Measurements from ENCODE around the gene IRGC. TPM values are rescaled to one million over a fixed set of nuclear protein-coding genes. Genes with fewer than 3 reads are reported as not detected.

The IRGC gene
- total RNA-seq, 2 experiments from 2014 or later = not detected

DNA sequence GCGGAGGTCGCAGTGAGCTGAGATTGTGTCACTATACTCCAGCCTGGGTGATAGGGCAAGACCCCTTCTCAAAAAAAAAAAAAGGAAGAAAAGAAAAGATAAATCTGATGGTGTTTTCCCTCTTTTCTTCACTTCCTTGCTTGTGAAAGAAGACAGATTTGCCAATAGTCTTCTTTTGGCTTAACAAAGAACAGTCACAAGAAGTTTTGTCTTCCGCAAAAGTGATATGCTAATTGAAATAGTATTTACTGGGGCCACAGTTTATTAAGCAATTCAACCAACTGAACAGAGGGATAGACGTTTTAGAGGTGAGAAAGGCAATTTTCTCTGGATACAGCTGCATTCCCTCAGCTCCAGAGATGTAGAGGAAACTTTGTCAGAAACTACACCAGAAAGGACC is 23.0 kb upstream of the IRGC start:
- Histone ChIP-seq H3K27me3 (ENCODE audit: control insufficient read depth in 1 of 2, insufficient read depth in 2 of 2, low read length in 2 of 2) (no peaks in the 10 kb centered on the region), H3K4me1 (ENCODE audit: insufficient read depth, low read length) (no peaks in the 10 kb centered on the region), H3K4me3 (ENCODE audit: low read length) (no peak overlapping the region), H3K27ac (ENCODE audit: low read depth in 1 of 2, low read length in 2 of 2) (no peak overlapping the region), H3K36me3 (ENCODE audit: insufficient read depth, low read length) (no peaks in the 10 kb centered on the region), H3K9me3 (ENCODE audit: control insufficient read depth in 1 of 2, insufficient read depth in 1 of 2, low read length in 2 of 2) (peaks cover 11 to 18% of the 10 kb centered on the region in 2 experiments)
- CTCF ChIA-PET = no interaction called here
- TF ChIP-seq CTCF (IDR thresholded peaks at IDR 0.05) = no peak
- Mint-ChIP-seq H3K36me3 (ENCODE audit: low read depth) (no peaks in the 10 kb centered on the region), H3K27ac (no peak overlapping the region), H3K9me3 (peaks cover 6% of the 10 kb centered on the region), H3K4me3 (no peak overlapping the region), H3K4me1 (ENCODE audit: low read depth) (no peaks in the 10 kb centered on the region), H3K27me3 (peaks cover 22% of the 10 kb centered on the region)
- intact Hi-C loops (cut with DNase I, micrococcal nuclease) = no loop called here
- DNase-seq (peak in 1 of 14 experiments; percentile 40), ATAC-seq (ENCODE audit: poor library complexity) (no peak)
- POLR2A ChIA-PET = no interaction called here

DNA sequence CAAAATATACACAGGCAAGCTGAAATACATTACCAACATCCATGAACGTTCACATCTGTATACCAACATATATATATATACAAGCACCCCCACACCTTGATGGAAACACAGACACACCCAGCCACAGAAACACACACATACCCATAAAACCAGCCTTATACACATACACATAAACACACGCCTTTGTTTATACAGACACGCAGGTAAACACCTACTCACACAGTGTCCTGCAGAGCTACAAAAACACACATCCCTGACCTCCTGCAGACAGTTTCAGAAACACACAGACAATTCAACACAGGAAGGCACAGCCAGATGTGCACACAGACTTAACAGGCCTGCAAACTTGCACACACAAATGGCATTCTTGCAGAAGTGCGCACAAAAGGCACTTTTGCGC is 21.3 kb upstream of the IRGC start:
- peaks cover 8% of the 10 kb centered on the region for H3K4me1 ChIP-seq (ENCODE audit: insufficient read depth, low read length)
- no peak for ATAC-seq (ENCODE audit: poor library complexity)

DNA sequence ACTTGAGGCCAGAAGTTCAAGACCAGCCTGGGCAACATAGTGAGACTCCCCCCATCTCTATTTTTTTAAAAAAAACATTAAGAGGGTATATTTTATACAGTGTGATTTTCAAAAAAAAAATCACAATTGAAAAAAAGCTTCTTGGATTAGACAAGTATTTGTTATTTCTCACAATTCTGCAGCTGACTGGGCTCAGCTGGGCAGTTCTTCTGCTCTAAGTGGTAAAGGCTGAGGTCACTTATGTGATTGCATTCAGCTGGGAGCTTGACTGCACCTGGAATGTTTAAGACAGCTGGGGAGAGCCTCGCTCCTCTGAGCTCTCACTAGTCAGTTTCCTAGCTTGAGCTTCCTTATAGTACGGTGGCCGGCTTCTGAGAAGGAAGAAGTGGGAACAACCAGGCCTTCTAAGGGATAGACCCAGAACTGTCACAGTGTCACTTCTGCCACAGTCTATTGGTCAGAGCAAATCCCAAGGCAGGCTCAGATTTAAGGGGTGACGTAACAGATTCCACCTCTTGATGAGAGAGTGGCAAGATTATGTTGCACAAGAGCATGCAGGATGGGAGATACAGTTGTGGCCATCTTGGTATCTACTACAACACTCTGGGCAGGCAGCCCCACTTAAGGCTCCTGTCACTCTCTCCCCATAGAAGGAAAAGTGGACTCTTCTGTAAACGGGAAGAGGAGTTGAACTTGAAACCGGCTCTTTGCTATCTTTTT is 19.7 kb upstream of the IRGC start:
- ChIA-PET POLR2A (no interaction called here), CTCF (no interaction called here)
- DNase-seq (no peak), ATAC-seq (ENCODE audit: poor library complexity) (no peak)
- no peak overlapping the region for H3K27ac Mint-ChIP-seq
- no peak overlapping the region for H3K27ac ChIP-seq (ENCODE audit: low read depth in 1 of 2, low read length in 2 of 2)
- peaks cover 31% of the 10 kb centered on the region for H3K27me3 Mint-ChIP-seq
- H3K4me3 Mint-ChIP-seq = no peak overlapping the region
- no peaks in the 10 kb centered on the region for H3K36me3 ChIP-seq (ENCODE audit: insufficient read depth, low read length)
- H3K9me3 ChIP-seq (ENCODE audit: control insufficient read depth in 1 of 2, insufficient read depth in 1 of 2, low read length in 2 of 2) = peaks cover 5 to 13% of the 10 kb centered on the region in 2 experiments
- H3K9me3 Mint-ChIP-seq = peaks cover 6% of the 10 kb centered on the region
- TF ChIP-seq CTCF (IDR thresholded peaks at IDR 0.05) = no peak
- peaks cover 23% of the 10 kb centered on the region for H3K4me1 ChIP-seq (ENCODE audit: insufficient read depth, low read length)
- intact Hi-C loops (cut with DNase I, micrococcal nuclease) = no loop called here
- H3K4me1 Mint-ChIP-seq (ENCODE audit: low read depth) = peaks cover 14% of the 10 kb centered on the region
- H3K27me3 ChIP-seq (ENCODE audit: control insufficient read depth in 1 of 2, insufficient read depth in 2 of 2, low read length in 2 of 2) = no peaks in the 10 kb centered on the region
- no peaks in the 10 kb centered on the region for H3K36me3 Mint-ChIP-seq (ENCODE audit: low read depth)
- no peak overlapping the region for H3K4me3 ChIP-seq (ENCODE audit: low read length)

More for the DNA sequence above, 21.3 kb upstream of the IRGC start:
- Histone ChIP-seq H3K27me3 (ENCODE audit: control insufficient read depth in 1 of 2, insufficient read depth in 2 of 2, low read length in 2 of 2) (no peaks in the 10 kb centered on the region), H3K4me3 (ENCODE audit: low read length) (no peak overlapping the region), H3K36me3 (ENCODE audit: insufficient read depth, low read length) (no peaks in the 10 kb centered on the region), H3K27ac (ENCODE audit: low read depth in 1 of 2, low read length in 2 of 2) (no peak overlapping the region), H3K9me3 (ENCODE audit: control insufficient read depth in 1 of 2, insufficient read depth in 1 of 2, low read length in 2 of 2) (peaks cover 11 to 18% of the 10 kb centered on the region in 2 experiments)
- H3K27me3 Mint-ChIP-seq = peaks cover 26% of the 10 kb centered on the region
- no peaks in the 10 kb centered on the region for H3K4me1 Mint-ChIP-seq (ENCODE audit: low read depth)
- no peak for DNase-seq
- no peak overlapping the region for H3K4me3 Mint-ChIP-seq
- H3K36me3 Mint-ChIP-seq (ENCODE audit: low read depth) = no peaks in the 10 kb centered on the region
- intact Hi-C loops (cut with DNase I, micrococcal nuclease) = no loop called here
- TF ChIP-seq CTCF (IDR thresholded peaks at IDR 0.05) = no peak
- CTCF ChIA-PET = no interaction called here
- no peak overlapping the region for H3K27ac Mint-ChIP-seq
- H3K9me3 Mint-ChIP-seq = peaks cover 6% of the 10 kb centered on the region
- POLR2A ChIA-PET = no interaction called here
